GM20431 (cell line): ENCODE results near the gene THSD7B.
"Not testable (repeated sequence)": the region's sequence is repeated elsewhere in the genome, so short reads cannot be mapped to it uniquely, and the experiment has no call there.

Source experiments
- in situ Hi-C: fragments of 300-500 bp; cut with MseI, MboI; formaldehyde crosslinking; loops from one replicate; pipeline ENCODE4 v1.15.0; 2020; ENCODE audit warnings: low sequenced_read_pairs; ENCODE audit not compliant: unreplicated experiment

The THSD7B gene, protein sequence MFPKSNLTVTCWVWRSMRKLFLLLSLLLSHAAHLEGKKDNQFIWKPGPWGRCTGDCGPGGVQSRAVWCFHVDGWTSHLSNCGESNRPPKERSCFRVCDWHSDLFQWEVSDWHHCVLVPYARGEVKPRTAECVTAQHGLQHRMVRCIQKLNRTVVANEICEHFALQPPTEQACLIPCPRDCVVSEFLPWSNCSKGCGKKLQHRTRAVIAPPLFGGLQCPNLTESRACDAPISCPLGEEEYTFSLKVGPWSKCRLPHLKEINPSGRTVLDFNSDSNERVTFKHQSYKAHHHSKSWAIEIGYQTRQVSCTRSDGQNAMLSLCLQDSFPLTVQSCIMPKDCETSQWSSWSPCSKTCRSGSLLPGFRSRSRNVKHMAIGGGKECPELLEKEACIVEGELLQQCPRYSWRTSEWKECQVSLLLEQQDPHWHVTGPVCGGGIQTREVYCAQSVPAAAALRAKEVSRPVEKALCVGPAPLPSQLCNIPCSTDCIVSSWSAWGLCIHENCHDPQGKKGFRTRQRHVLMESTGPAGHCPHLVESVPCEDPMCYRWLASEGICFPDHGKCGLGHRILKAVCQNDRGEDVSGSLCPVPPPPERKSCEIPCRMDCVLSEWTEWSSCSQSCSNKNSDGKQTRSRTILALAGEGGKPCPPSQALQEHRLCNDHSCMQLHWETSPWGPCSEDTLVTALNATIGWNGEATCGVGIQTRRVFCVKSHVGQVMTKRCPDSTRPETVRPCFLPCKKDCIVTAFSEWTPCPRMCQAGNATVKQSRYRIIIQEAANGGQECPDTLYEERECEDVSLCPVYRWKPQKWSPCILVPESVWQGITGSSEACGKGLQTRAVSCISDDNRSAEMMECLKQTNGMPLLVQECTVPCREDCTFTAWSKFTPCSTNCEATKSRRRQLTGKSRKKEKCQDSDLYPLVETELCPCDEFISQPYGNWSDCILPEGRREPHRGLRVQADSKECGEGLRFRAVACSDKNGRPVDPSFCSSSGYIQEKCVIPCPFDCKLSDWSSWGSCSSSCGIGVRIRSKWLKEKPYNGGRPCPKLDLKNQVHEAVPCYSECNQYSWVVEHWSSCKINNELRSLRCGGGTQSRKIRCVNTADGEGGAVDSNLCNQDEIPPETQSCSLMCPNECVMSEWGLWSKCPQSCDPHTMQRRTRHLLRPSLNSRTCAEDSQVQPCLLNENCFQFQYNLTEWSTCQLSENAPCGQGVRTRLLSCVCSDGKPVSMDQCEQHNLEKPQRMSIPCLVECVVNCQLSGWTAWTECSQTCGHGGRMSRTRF (N-terminal part only)

DNA sequence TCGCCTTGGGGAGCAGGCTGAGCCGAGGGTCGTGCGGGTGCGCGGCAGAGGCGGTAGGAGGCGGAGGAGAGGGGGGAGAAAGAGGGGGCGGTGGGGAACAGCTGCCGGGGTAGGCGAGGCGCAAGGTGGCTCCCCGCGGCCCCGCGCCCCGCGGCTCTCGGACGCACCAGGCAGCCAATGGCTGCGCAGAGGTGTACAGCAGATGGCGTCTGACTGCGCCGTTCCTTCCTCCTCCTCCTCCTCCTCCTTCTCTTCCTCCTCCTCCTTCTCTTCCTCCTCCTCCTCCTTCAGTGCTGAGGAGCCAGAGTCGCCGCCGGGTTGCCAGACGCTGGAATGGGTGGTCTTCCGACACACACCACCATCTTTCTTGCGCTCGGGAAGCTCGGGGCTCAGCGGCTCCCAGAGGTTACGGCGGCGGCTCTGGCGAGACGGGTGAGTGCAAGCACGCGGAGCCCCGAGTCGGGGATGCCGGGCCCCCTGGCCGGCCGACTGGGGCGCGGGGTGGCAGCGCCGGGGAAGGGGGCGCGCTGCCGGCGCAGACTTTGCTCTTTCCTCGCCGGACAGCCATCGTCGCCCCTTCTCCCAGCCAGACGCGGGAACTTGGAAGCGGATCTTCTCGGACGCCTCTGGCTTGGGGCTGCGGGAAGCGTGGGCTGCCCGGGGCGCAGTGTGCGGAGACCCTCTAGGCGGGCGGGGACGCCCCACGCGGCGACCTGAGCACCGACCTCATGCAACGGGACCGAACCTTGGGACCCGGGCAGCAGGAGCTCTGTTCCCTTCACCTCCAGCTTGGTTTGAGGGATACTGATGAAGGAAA is at the start of gene THSD7B:
Gene THSD7B (plus strand): TSS at position 290 of the 817 bp plus-strand sequence. CDS start 116,634 bp downstream, outside the sequence.
- in situ Hi-C loops, result no loop called here

DNA sequence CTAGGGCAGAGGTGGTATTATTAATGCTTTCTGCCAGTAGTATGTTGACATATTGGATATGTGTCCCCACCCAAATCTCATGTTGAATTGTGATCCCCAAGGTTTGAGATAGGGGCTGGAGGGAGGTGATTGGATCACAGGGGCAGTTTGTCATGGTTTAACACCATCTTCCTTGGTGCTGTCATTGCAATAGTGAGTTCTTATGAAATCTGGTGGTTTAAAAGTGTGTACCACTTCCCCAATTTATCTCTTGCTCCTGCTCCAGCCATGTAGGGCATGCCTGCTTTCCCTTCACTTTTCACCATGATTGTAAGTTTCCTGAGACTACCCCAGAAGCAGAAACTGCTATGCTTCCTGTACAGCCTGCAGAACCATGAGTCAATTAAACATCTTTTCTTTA is 47.1 kb upstream of the THSD7B start:
- in situ Hi-C loops, result no loop called here

DNA sequence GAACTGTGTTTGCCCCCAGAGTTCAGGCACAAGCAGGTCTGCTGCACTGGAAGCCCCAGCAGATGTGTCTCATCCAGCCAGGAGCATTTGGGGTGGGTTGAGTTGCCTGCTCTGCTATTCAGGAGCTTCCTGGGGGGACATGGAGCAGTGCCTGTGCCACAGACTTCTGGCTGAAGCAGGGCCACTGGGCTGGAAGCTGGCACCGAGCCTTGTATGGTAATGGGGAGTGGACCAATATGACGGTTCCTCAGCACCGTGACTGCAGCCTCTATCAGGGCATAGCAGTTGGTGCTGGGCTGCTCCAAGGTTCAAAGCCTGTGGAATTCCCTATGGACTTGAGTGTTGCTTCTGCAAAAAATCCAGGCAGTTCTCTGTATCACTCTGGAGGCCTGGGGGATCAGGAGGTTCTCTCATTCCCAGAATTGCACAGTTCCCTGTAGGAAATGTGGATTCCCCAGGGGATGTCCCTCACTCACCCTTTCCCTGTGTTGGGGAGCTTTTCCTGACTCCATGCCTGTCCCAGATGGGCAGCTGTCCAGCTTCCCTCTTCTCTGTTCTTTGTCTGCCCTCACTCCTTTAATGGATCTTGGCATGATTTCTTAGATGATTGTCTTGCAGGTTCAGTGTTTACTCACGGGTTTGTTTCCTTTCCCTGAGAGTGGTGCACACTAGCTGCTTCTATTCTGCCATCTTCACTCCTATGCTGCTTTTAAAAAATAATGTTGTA is 37.2 kb upstream of the THSD7B start:
- in situ Hi-C loops, result no loop called here

DNA sequence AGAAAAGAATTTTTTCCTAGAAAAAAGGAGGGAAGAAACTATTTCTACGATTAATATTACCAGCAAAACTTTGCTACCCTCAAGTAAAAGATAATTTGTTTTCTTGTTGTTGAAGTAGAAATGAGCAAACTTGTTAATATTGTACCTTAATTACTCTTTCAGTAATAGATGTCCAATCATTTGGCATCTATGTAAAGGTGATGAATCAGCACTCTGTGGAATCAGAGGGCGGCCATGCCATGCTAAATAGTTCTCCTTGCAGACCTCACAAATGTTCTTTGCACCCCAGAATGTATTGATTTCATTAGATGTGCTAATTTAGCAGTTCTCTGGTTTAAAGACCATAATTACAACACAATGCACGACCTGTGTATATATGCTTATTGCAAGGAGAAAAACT is 29.1 kb upstream of the THSD7B start:
- in situ Hi-C loops, result no loop called here

DNA sequence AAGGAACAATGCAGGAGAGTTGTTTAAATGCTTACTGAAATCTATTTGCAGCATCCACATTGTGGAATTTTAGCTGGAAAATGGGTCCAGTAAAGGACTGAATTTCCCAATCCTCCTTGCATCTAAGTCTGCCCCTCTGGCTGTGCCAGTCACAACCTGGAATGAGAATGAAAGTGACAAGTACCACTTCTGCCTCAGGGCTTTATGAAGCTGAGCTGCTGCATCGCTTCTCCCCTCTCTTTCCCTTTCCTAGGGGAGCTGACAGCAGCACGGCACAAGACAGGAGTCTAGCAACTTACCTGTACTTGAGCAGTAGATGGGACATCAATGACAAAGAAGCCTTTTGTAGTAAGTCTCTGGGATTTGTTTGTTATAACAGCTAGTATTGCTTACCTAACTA is 27.3 kb upstream of the THSD7B start:
- in situ Hi-C loops, result no loop called here

DNA sequence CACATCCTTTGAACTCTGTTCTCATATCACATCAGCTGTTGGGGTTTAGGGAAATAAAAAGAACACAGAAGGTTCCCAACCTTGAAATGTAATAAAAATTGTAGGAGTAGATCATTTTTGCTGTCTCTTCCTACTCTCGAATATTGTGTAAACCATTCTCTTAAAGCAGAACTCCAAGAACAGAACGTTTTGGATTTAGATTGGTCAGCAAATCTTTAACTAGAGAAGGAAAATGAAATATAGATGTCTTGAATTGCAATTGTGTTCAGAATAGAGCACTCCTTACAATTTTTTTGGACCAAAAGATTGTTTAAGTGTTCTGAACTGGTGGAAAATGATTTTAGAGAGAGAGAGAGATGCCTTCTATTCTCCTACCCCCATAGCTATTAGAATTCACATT is 23.9 kb upstream of the THSD7B start:
- in situ Hi-C loops, result no loop called here

DNA sequence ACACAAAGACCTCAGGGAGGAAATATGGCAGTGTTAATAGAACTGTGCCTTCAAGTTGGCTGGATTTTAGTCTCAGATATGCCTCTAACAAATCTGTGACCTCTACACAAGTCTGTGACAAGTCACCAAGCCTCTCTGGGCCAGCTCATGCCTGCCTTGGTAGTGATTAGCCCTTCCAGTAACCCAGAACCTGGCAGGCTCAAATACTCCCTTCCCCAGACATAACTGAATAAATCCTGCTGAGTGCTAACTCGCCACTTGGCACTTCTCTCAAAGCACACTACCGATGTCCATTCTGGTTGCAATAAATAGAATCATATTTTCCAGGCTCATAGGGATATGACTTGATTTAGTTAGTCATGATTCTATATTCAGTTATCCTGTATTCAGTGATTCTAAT is 15.3 kb upstream of the THSD7B start:
- in situ Hi-C loops, result no loop called here

DNA sequence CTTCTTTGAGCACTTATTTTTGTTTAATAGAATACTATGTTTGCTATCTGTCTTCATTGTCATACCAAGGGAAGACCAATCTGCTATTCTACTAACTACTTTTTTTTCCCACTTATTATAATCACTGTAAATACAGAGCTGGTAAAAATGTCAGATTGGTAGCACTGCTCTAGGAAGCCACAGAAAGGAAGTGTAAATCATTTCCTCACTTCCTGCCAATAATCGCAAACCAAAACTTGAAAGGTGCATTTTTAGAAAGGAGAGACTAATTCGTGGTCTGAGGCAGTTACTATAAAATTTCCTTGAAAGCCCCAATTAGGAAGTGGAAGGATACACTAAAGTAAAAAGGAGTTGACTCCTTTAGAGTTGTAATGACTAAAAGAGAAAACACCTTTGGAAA is 13.9 kb upstream of the THSD7B start:
- in situ Hi-C loops, result no loop called here

DNA sequence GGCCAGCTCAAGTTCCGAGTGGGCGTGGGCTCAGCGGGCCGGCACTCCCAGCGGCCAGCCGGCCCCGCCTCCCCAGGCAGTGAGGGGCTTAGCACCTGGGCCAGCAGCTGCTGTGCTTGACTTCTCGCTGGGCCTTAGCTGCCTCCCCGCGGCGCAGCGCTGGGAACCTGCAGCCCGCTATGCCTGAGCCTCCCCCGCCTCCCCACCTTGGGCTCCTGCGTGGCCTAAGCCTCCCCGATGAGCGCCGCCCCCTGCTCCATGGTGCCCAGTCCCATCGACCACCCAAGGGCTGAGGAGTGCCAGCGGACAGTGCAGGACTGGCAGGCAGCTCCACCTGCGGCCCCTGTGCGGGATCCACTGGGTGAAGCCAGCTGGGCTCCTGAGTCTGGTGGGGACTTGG is 6.8 kb upstream of the THSD7B start:
- in situ Hi-C loops, result not testable (repeated sequence)

DNA sequence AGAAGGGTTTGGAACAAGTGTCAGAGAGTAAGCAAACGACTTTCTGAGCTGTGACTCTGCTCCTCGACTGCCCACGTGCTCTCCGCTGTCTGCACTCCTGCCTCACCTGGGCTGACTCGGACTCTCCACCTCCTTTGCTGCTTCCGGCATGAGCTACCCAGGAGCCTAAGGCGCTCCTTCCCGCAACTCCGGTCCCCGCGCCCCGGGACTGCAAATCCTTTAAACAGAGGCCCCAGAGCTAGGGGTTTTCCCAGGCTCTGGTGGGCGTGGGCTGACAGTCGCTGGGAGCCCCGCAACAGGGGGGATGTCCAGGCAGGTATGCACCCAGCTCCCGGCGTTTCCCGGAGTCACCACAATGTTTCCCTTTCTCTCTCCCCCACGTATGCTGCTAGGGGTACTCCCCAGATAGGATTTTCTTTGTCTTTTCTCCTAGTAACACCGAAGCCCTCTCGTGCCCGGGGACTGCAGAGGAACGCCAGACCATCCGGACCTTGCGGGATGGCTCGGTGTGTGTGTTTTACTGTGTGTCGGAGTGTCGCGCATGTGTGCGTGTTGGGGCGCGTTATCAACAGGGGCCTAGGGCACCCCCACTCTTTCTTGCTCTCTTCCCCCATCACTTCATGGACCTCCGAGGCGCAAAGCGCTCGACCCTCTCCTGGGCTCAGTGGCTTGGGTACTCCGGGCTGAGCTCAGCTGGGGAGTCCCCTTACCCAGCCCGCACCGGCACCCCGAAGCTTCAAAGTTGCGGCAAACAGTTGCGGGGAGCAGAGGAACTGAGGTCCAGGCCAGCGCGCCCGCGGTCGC is 691 bp upstream of the THSD7B start:
- in situ Hi-C loops, result no loop called here

DNA sequence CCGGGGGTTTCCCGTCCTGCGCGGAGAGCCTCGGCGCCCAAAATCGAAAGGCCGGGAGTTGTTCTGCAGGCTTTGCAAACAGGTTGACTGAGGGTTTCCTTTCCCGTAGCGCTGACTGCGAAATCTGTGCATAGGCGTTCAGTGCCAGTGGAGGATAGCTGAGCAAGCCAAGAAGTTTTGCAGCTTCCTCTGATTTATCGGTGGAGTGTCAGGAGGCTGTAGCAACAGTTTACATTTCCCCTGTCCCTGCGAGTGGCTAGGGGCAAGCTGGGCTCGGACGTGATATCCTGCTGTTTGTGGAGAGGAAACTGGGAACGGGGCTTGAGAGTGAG is 694 bp downstream of the THSD7B start:
- in situ Hi-C loops, result no loop called here

DNA sequence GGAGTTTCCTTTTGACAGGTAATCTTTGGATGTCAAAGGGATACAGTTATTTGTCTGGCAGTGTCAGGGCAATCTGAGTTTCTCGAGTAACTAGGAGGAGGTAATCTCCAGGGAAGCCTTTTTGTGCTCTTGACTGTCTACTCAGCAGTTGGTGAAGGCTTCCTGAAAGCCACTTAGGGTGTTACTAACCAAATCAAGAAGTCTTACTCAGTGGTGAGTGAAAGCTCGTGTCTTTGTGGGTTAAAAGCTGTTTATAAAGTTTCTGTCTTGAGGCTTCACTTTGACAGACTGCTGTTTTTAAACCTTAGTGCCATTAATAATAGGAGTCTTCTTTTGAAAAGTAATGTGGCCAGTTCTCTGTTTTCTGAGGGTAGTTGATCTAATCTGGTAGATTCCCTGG is 1.7 kb downstream of the THSD7B start:
- in situ Hi-C loops, result no loop called here

DNA sequence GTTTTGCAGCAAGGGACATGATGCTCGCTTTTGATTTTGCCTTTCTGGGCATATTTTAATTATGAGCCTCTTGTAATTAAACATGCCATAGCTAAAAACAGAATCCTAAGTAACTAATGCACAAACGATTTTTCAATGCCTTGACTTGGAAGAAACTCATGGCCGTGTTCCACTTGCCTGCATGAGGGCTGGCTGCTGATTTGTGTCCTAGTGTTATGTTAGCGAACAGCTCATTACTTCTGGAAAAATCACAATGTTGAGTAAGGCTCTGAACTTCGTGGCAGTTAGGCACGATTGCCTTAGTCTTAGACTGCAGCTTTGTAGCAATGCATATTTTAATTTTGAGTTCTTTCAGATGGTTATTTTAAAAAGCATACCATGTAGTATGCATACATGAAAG is 4.5 kb downstream of the THSD7B start:
- in situ Hi-C loops, result no loop called here

DNA sequence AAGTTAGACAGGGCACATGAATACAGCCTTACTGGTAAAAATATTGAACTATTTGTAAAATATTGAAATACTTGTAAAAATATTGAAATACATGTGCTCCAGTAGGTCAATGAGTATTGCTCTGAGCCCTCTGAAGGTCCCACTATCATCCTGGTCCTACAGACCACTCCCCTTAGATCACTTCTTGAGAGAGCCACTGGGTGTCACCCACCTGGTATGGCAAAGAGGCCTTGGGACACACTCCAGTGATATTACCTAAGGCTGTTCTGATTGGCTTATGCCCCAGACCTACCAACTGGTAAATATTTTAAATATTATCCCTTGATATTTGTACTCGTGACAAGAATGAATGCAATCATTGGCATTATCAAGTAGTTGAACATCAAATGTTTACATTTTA is 5.0 kb downstream of the THSD7B start:
- in situ Hi-C loops, result no loop called here

DNA sequence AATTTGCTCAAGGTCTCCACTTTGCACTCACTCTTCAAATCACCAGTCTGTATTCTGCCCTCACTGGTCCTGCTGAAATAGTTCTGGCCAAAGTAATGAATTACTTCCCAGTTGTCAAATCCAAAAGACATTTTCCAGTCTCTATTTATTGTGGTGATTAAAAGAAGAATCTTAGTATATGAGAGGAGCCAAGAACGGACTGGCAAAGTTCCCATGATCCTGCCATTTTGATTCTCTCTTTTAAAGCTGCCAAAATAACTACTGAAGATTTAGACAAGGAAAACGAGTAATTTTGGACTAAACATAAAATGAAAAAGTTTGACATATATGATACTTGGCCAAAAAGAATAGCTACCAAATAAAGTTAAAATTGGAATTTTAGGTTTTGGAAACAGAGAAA is 12.0 kb downstream of the THSD7B start:
- in situ Hi-C loops, result no loop called here

DNA sequence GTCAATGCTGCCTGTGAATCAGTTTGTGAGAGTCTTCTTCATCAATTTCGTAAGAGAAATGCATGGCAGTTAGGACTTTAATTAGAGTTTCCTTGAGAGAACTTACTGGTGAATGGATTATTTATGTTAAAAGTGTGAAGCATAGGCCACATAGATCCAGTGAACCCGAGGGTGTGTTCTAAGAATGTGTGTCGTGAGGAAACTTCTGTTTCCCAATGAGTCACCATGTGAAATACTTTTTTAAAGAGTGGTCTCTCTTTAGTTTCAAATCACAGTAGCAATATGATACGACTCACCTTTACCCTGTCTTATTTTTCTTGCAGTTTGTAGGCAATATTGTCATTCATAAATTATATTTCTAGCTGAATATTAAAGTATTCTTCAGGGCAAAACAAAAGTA is 18.5 kb downstream of the THSD7B start:
- in situ Hi-C loops, result no loop called here

DNA sequence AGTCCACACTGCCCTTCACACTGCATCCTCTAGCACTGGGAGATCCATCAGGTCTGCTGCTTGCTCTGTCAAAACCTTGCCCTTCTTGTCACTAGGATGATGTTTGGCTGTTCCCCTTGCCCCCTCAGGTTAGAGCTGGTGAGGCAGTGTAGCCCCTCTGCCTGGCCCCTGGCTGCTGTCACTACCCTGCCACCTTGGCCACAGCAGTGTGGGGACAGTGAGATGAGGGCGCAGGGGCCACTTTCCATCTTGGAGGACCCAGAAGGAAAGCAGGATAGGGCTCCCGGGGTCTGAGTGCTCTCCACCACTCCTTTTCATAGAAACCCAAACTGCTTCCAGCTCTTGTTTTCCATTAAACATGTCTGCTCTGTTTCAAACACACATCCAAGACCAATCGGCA is 19.9 kb downstream of the THSD7B start:
- in situ Hi-C loops, result no loop called here

DNA sequence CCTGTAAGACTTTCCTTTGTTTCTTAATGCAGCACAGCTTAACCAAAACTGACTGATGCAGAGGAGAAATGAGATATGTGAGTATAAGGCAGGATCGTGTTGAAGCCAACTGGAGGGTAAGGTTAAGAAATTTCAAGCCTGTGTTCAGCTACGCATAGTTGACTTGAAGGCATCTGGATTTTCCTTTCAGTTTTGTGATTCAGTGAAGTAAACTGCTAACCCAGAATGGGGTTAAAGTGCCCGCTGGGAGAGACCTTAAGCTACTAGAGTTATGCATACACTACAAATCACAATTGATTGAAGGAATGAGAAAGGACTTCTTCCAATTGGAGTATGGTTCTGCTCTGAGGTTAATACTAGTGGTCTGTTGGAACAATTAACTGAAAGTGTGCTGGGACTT is 22.6 kb downstream of the THSD7B start:
- in situ Hi-C loops, result no loop called here
